NB4 (cell line): ENCODE data around the gene B3GAT1.

ENCODE experiments used
- CTCF ChIP-seq: IDR thresholded peaks from one replicate; pipeline ENCODE4 v1.5.1; 2012; ENCODE audit warnings: low read depth, low read length
- MYC ChIP-seq: IDR thresholded peaks from 2 replicates; pipeline ENCODE4 v1.6.1; 2011; ENCODE audit warnings: low read depth, low read length
- POLR2A ChIP-seq: IDR thresholded peaks from 2 replicates; pipeline ENCODE4 v1.6.1; 2011; ENCODE audit warnings: mild to moderate bottlenecking; ENCODE audit not compliant: insufficient read length; ENCODE audit errors: extremely low read depth

DNA sequence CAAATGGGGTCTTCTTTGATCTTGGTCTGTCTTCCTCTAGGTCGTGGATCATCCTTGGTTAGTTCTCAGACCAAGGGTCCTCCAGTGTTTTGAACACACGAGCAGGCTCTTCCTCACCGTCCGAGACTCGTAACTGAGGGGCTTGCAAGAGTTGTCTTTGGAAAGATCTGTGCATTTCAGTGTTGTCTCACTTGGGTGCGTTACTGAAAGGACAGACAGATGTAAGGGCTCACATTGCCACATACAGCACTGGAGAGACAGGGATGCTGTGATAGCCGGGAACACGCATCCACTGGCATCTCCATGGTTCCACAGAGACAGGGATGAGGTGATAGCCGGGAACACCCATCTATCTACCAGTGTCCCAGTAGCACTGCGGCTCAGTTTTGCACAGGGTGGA is 64.6 kb downstream of the B3GAT1 start:
- no peak for TF ChIP-seq POLR2A
- TF ChIP-seq CTCF = no peak
- TF ChIP-seq MYC = no peak
